T-helper 1 cell treated with Interleukin-12 subunit alpha and Interleukin-12 subunit beta and Interleukin-4 antibody, amounts not matched to agents 30 μg/mL and 1 μg/mL, for 36 hours (primary cell): ENCODE data around the gene ELOVL6.
"Not testable (repeated sequence)": the region's sequence is repeated elsewhere in the genome, so short reads cannot be mapped to it uniquely, and the experiment has no call there.

Experiments
- H3K27ac Mint-ChIP-seq: one replicate; pipeline ENCODE4 v1.8.0; 2021; ENCODE audit warnings: mild to moderate bottlenecking, mixed read lengths
- H3K27me3 Mint-ChIP-seq: one replicate; pipeline ENCODE4 v1.8.0; 2021; ENCODE audit warnings: low read depth, mixed read lengths
- H3K36me3 Mint-ChIP-seq: one replicate; pipeline ENCODE4 v1.8.0; 2021; ENCODE audit warnings: low read depth, mixed read lengths
- H3K4me1 Mint-ChIP-seq: one replicate; pipeline ENCODE4 v1.8.0; 2021; ENCODE audit warnings: low read depth, mixed read lengths
- H3K4me3 Mint-ChIP-seq: one replicate; pipeline ENCODE4 v1.8.0; 2021; ENCODE audit warnings: mild to moderate bottlenecking, moderate library complexity, mixed read lengths
- H3K9me3 Mint-ChIP-seq: one replicate; pipeline ENCODE4 v1.8.0; 2021; ENCODE audit warnings: mixed read lengths

Gene ELOVL6

GRCh38 chr4:110109455-110109854 lies 89.0 kb downstream of the ELOVL6 start:
- H3K27ac Mint-ChIP-seq: no peak overlapping the region
- no peaks in the 10 kb centered on the region for H3K9me3 Mint-ChIP-seq
- H3K4me1 Mint-ChIP-seq: peaks cover 11% of the 10 kb centered on the region
- peaks cover 23% of the 10 kb centered on the region for H3K36me3 Mint-ChIP-seq
- H3K4me3 Mint-ChIP-seq: no peak overlapping the region
- no peaks in the 10 kb centered on the region for H3K27me3 Mint-ChIP-seq

GRCh38 chr4:110108960-110109359 lies 89.5 kb downstream of the ELOVL6 start:
- Mint-ChIP-seq H3K27me3 (no peaks in the 10 kb centered on the region), H3K9me3 (no peaks in the 10 kb centered on the region), H3K4me3 (no peak overlapping the region), H3K27ac (no peak overlapping the region), H3K4me1 (peaks cover 11% of the 10 kb centered on the region), H3K36me3 (peaks cover 26% of the 10 kb centered on the region)

GRCh38 chr4:110108422-110108821 lies 90.0 kb downstream of the ELOVL6 start:
- peaks cover 11% of the 10 kb centered on the region for H3K4me1 Mint-ChIP-seq

GRCh38 chr4:110107866-110108265 lies 90.5 kb downstream of the ELOVL6 start:
- peaks cover 11% of the 10 kb centered on the region for H3K4me1 Mint-ChIP-seq
- H3K4me3 Mint-ChIP-seq: no peak overlapping the region
- H3K27ac Mint-ChIP-seq: no peak overlapping the region
- H3K27me3 Mint-ChIP-seq: no peaks in the 10 kb centered on the region
- no peaks in the 10 kb centered on the region for H3K9me3 Mint-ChIP-seq
- H3K36me3 Mint-ChIP-seq: peaks cover 36% of the 10 kb centered on the region

More at GRCh38 chr4:110108422-110108821, 90.0 kb downstream of the ELOVL6 start:
- peaks cover 30% of the 10 kb centered on the region for H3K36me3 Mint-ChIP-seq
- no peaks in the 10 kb centered on the region for H3K9me3 Mint-ChIP-seq
- no peaks in the 10 kb centered on the region for H3K27me3 Mint-ChIP-seq
- H3K27ac Mint-ChIP-seq: no peak overlapping the region
- H3K4me3 Mint-ChIP-seq: no peak overlapping the region

- peaks cover 38% of the 10 kb centered on the region for H3K36me3 Mint-ChIP-seq
- H3K4me1 Mint-ChIP-seq: peaks cover 11% of the 10 kb centered on the region
- H3K9me3 Mint-ChIP-seq: no peaks in the 10 kb centered on the region
- H3K4me3 Mint-ChIP-seq: no peak overlapping the region
- H3K27ac Mint-ChIP-seq: peak overlapping the region; percentile 7
- no peaks in the 10 kb centered on the region for H3K27me3 Mint-ChIP-seq
These were observed 91.5 kb downstream of the ELOVL6 start for GRCh38 chr4:110106931-110107296.

- peaks cover 12% of the 10 kb centered on the region for H3K4me1 Mint-ChIP-seq
- no peak overlapping the region for H3K27ac Mint-ChIP-seq
- H3K27me3 Mint-ChIP-seq: no peaks in the 10 kb centered on the region
- H3K4me3 Mint-ChIP-seq: no peak overlapping the region
- H3K36me3 Mint-ChIP-seq: peaks cover 36% of the 10 kb centered on the region
- no peaks in the 10 kb centered on the region for H3K9me3 Mint-ChIP-seq
These were observed 93.8 kb downstream of the ELOVL6 start for GRCh38 chr4:110104661-110105060.

- peaks cover 33% of the 10 kb centered on the region for H3K36me3 Mint-ChIP-seq
- H3K4me1 Mint-ChIP-seq: peaks cover 13% of the 10 kb centered on the region
- H3K27me3 Mint-ChIP-seq: no peaks in the 10 kb centered on the region
- H3K9me3 Mint-ChIP-seq: no peaks in the 10 kb centered on the region
- no peak overlapping the region for H3K27ac Mint-ChIP-seq
- no peak overlapping the region for H3K4me3 Mint-ChIP-seq
These were observed 98.8 kb downstream of the ELOVL6 start for GRCh38 chr4:110099638-110100037.

GRCh38 chr4:110096405-110096804 lies 102.0 kb downstream of the ELOVL6 start:
- Mint-ChIP-seq H3K27ac (no peak overlapping the region), H3K4me3 (no peak overlapping the region), H3K9me3 (no peaks in the 10 kb centered on the region), H3K36me3 (peaks cover 17% of the 10 kb centered on the region), H3K4me1 (peaks cover 19% of the 10 kb centered on the region), H3K27me3 (no peaks in the 10 kb centered on the region)

- Mint-ChIP-seq H3K36me3 (peaks cover 19% of the 10 kb centered on the region), H3K27me3 (no peaks in the 10 kb centered on the region), H3K27ac (no peak overlapping the region), H3K9me3 (peaks cover 3% of the 10 kb centered on the region), H3K4me1 (peaks cover 41% of the 10 kb centered on the region), H3K4me3 (no peak overlapping the region)
These were observed 105.8 kb downstream of the ELOVL6 start for GRCh38 chr4:110092646-110093045.

GRCh38 chr4:110091434-110092140 lies 106.8 kb downstream of the ELOVL6 start:
- peaks cover 19% of the 10 kb centered on the region for H3K36me3 Mint-ChIP-seq
- peaks cover 46% of the 10 kb centered on the region for H3K4me1 Mint-ChIP-seq
- H3K27ac Mint-ChIP-seq: peak overlapping the region; percentile 0
- no peaks in the 10 kb centered on the region for H3K27me3 Mint-ChIP-seq
- H3K9me3 Mint-ChIP-seq: peaks cover 3% of the 10 kb centered on the region
- no peak overlapping the region for H3K4me3 Mint-ChIP-seq

- peaks cover 3% of the 10 kb centered on the region for H3K9me3 Mint-ChIP-seq
- peaks cover 54% of the 10 kb centered on the region for H3K4me1 Mint-ChIP-seq
- H3K27me3 Mint-ChIP-seq: no peaks in the 10 kb centered on the region
- peaks cover 15% of the 10 kb centered on the region for H3K36me3 Mint-ChIP-seq
- H3K27ac Mint-ChIP-seq: peak overlapping the region; percentile 88
- H3K4me3 Mint-ChIP-seq: peak overlapping the region; percentile 64
These were observed 109.7 kb downstream of the ELOVL6 start for GRCh38 chr4:110088670-110089069.

- Mint-ChIP-seq H3K9me3 (peaks cover 9% of the 10 kb centered on the region), H3K27ac (no peak overlapping the region), H3K4me1 (peaks cover 51% of the 10 kb centered on the region), H3K4me3 (no peak overlapping the region), H3K27me3 (no peaks in the 10 kb centered on the region), H3K36me3 (peaks cover 16% of the 10 kb centered on the region)
These were observed 111.2 kb downstream of the ELOVL6 start for GRCh38 chr4:110087070-110087708.

GRCh38 chr4:110085131-110085530 lies 113.3 kb downstream of the ELOVL6 start:
- peaks cover 15% of the 10 kb centered on the region for H3K36me3 Mint-ChIP-seq
- peaks cover 9% of the 10 kb centered on the region for H3K9me3 Mint-ChIP-seq
- peak overlapping the region; percentile 43 for H3K27ac Mint-ChIP-seq
- H3K27me3 Mint-ChIP-seq: no peaks in the 10 kb centered on the region
- peaks cover 38% of the 10 kb centered on the region for H3K4me1 Mint-ChIP-seq
- no peak overlapping the region for H3K4me3 Mint-ChIP-seq

GRCh38 chr4:110084154-110084553 lies 114.3 kb downstream of the ELOVL6 start:
- Mint-ChIP-seq H3K27me3 (no peaks in the 10 kb centered on the region), H3K9me3 (peaks cover 12% of the 10 kb centered on the region), H3K4me3 (no peak overlapping the region), H3K4me1 (peaks cover 33% of the 10 kb centered on the region), H3K36me3 (peaks cover 18% of the 10 kb centered on the region), H3K27ac (no peak overlapping the region)

- not testable (repeated sequence) for H3K27ac Mint-ChIP-seq, H3K4me3 Mint-ChIP-seq, H3K27me3 Mint-ChIP-seq
- Mint-ChIP-seq H3K4me1 (peaks cover 17% of the 10 kb centered on the region), H3K9me3 (peaks cover 24% of the 10 kb centered on the region), H3K36me3 (peaks cover 18% of the 10 kb centered on the region)
These were observed 120.3 kb downstream of the ELOVL6 start for GRCh38 chr4:110078148-110078547.
